K562 (cell line): ENCODE measurements around the gene SEC23B. TPM values are rescaled to one million over a fixed set of nuclear protein-coding genes. Genes with fewer than 3 reads are reported as not detected.

Source experiments
- CTBP1 ChIP-seq: fragments of 450-650 bp; IDR thresholded peaks from 2 replicates; pipeline ENCODE4 v1.6.1; 2016; ENCODE audit warnings: borderline replicate concordance
- GTF2F1 ChIP-seq: IDR thresholded peaks from 2 replicates; pipeline ENCODE4 v1.6.1; 2011; ENCODE audit warnings: low read depth, low read length, improper control_type of control experiment
- HDAC1 ChIP-seq, 2 experiments: fragments of 450-650 bp; IDR thresholded peaks; 2 replicates each; pipeline ENCODE4 v1.6.1; 2016 to 2017; ENCODE audit warnings: inconsistent platforms in 1 of 2, mild to moderate bottlenecking in 1 of 2, moderate library complexity in 1 of 2
- KHSRP ChIP-seq: fragments of 450-650 bp; IDR thresholded peaks from 2 replicates; pipeline ENCODE4 v1.6.1; 2017
- MCM5 ChIP-seq: fragments of 450-650 bp; IDR thresholded peaks from 2 replicates; pipeline ENCODE4 v1.6.1; 2016; ENCODE audit warnings: low read depth
- NBN ChIP-seq: fragments of 450-650 bp; IDR thresholded peaks from 2 replicates; pipeline ENCODE4 v1.6.1; 2016; ENCODE audit warnings: low read depth, mild to moderate bottlenecking
- NFYB ChIP-seq: IDR thresholded peaks from 2 replicates; pipeline ENCODE4 v1.6.1; 2011; ENCODE audit warnings: mild to moderate bottlenecking, moderate library complexity; ENCODE audit not compliant: insufficient read length; ENCODE audit errors: extremely low read depth
- PATZ1 ChIP-seq: fragments of 250-450 bp; sonication (Bioruptor Pico); IDR thresholded peaks from 2 replicates; pipeline ENCODE4 v1.5.0; 2020; ENCODE audit warnings: mild to moderate bottlenecking, borderline replicate concordance
- POLR2A ChIP-seq: fragments of 450-650 bp; conservative IDR thresholded peaks from 2 replicates; pipeline ENCODE4 v1.6.1; 2016
- RFX1 ChIP-seq: fragments of 450-650 bp; IDR thresholded peaks from 2 replicates; pipeline ENCODE4 v1.6.1; 2016; ENCODE audit warnings: mild to moderate bottlenecking, moderate library complexity
- SMAD3 ChIP-seq: fragments of 450-650 bp; formaldehyde crosslinking; conservative IDR thresholded peaks from 2 replicates; pipeline ENCODE4 v1.4.0; 2020; ENCODE audit warnings: mild to moderate bottlenecking
- SMAD4 ChIP-seq: fragments of 250-450 bp; sonication (Bioruptor Pico); conservative IDR thresholded peaks from 2 replicates; pipeline ENCODE4 v1.8.0; 2021; ENCODE audit warnings: inconsistent platforms, mild to moderate bottlenecking, moderate library complexity
- ZBTB1 ChIP-seq: sonication (generic); formaldehyde crosslinking; IDR thresholded peaks from 2 replicates; pipeline ENCODE4 v1.8.1; 2023; ENCODE audit warnings: missing genetic modification reagents, low read depth, mild to moderate bottlenecking, borderline replicate concordance
- ZNF184 ChIP-seq: sonication (generic); formaldehyde crosslinking; IDR thresholded peaks from 2 replicates; pipeline ENCODE4 v1.5.0; 2020; ENCODE audit warnings: missing genetic modification reagents
- polyA plus RNA-seq, 8 experiments: library from polyadenylated mRNA; depleted of rRNA in 4 of 8; stranded (reverse) in 5 of 8; unstranded in 3 of 8; fragments of >200 nt; fragmentation: Nextera tagmentation in 2 of 8; fragmentation: Illumina TruSeq in 1 of 8; extraction: Ambion mirVana in 2 of 8; extraction: Trizol in 1 of 8; gene quantifications; 2 replicates each; pipeline versions ENCODE4 v1.2.1 to v1.2.3, GENCODE V29; 2011 to 2014; ENCODE audit warnings: inconsistent platforms in 1 of 8, missing spikeins in 1 of 8
- total RNA-seq, 7 experiments: library from RNA; depleted of rRNA in 6 of 7; stranded (reverse); fragments of >200 nt in 6 of 7; fragmentation: Illumina TruSeq in 2 of 7; extraction: Trizol in 2 of 7; gene quantifications; 2 replicates each; pipeline versions ENCODE4 v1.2.1 to v1.2.3, GENCODE V29; 2011 to 2021; ENCODE audit warnings: low replicate concordance in 1 of 7
- TF ChIP-seq, protein P1 (sequence below), 2 experiments: fragments of 450-650 bp; IDR thresholded peaks; 2 replicates each; pipeline ENCODE4 v1.6.1; 2016; ENCODE audit warnings: mild to moderate bottlenecking in 2 of 2, borderline replicate concordance in 1 of 2, low read depth in 1 of 2, moderate library complexity in 1 of 2
- TF ChIP-seq, protein P2 (sequence below): IDR thresholded peaks from 2 replicates; pipeline ENCODE4 v1.6.1; 2016; ENCODE audit warnings: missing genetic modification characterization, missing compliant biosample characterization

SEC23B gene
- total and polyA plus RNA-seq, 9 of the 15 experiments (the other 6 are each of a cell fraction or from before 2014, with no cell fraction given): 31.7 to 70.2 (median 38.5) TPM

- TF ChIP-seq, protein P1, sequence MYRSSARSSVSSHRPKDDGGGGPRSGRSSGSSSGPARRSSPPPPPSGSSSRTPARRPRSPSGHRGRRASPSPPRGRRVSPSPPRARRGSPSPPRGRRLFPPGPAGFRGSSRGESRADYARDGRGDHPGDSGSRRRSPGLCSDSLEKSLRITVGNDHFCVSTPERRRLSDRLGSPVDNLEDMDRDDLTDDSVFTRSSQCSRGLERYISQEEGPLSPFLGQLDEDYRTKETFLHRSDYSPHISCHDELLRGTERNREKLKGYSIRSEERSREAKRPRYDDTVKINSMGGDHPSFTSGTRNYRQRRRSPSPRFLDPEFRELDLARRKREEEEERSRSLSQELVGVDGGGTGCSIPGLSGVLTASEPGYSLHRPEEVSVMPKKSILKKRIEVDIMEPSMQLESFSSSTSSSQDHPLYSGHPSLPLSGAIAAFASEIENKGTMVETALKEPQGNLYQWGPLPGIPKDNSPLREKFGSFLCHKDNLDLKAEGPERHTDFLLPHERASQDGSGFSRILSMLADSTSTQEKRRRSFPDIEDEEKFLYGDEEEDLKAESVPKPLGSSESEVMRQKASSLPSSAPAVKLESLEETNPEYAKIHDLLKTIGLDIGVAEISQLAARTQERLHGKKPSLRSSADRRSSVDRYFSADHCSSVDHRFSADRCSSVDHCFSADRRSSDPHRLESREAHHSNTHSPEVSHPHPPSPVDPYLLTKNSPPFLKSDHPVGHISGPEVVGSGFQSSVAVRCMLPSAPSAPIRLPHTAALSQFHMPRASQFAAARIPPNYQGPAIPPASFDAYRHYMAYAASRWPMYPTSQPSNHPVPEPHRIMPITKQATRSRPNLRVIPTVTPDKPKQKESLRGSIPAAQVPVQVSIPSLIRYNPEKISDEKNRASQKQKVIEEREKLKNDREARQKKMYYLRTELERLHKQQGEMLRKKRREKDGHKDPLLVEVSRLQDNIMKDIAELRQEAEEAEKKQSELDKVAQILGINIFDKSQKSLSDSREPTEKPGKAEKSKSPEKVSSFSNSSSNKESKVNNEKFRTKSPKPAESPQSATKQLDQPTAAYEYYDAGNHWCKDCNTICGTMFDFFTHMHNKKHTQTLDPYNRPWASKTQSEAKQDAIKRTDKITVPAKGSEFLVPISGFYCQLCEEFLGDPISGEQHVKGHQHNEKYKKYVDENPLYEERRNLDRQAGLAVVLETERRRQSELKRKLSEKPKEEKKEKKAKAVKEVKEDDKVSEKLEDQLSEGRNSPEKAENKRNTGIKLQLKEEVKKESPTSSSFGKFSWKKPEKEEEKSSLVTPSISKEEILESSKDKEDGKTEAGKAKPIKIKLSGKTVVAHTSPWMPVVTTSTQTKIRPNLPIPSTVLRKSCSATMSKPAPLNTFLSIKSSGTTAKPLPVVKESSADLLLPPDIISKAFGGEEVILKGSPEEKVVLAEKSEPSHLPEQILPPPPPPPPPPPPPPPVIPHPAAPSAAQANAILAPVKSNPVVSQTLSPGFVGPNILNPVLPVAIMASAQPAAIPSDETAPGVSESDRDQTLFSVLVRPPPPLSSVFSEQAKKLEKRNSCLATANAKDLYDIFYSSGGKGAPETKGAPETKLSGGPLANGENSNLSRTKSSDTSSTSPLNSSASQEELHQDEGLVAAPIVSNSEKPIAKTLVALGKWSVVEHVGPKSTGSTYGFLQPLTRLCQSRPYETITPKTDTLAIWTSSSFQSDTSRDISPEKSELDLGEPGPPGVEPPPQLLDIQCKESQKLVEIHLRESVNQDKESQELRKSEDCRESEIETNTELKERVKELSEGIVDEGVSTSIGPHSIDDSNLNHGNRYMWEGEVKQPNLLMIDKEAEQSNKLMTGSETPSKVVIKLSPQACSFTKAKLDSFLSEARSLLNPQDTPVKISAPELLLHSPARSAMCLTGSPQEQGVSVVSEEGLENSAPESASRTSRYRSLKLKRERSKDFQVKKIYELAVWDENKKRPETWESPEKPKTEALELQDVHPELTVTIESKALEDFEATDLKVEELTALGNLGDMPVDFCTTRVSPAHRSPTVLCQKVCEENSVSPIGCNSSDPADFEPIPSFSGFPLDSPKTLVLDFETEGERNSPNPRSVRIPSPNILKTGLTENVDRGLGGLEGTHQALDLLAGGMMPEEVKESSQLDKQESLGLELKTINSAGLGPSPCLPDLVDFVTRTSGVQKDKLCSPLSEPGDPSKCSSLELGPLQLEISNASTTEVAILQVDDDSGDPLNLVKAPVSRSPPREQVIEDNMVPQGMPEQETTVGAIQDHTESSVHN (IDR thresholded peaks at IDR 0.05; ENCODE audit: borderline replicate concordance in 1 of 2, low read depth in 1 of 2): no peak
- no peak for TF ChIP-seq PATZ1 (CRISPR knock-in tag)
- TF ChIP-seq RFX1: peak; percentile 77
- TF ChIP-seq ZNF184 (CRISPR knock-in tag): no peak
- TF ChIP-seq, protein P2, sequence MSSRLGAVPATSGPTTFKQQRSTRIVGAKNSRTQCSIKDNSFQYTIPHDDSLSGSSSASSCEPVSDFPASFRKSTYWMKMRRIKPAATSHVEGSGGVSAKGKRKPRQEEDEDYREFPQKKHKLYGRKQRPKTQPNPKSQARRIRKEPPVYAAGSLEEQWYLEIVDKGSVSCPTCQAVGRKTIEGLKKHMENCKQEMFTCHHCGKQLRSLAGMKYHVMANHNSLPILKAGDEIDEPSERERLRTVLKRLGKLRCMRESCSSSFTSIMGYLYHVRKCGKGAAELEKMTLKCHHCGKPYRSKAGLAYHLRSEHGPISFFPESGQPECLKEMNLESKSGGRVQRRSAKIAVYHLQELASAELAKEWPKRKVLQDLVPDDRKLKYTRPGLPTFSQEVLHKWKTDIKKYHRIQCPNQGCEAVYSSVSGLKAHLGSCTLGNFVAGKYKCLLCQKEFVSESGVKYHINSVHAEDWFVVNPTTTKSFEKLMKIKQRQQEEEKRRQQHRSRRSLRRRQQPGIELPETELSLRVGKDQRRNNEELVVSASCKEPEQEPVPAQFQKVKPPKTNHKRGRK (tag): no peak
- peak; percentile 7 for TF ChIP-seq NFYB
- TF ChIP-seq KHSRP: no peak
- TF ChIP-seq GTF2F1: 0 out of 2 replicates have a peak, but pooled peaks have one; percentile 12
- TF ChIP-seq MCM5: no peak
- TF ChIP-seq NBN: peak; percentile 57; the same call in 1 of the 2 replicates
- TF ChIP-seq POLR2A: peak; percentile 91
- no peak for TF ChIP-seq SMAD4
- TF ChIP-seq SMAD3 (CRISPR knock-in tag): no peak
- TF ChIP-seq ZBTB1 (CRISPR knock-in tag): peak; percentile 67
- peak in 1 of 2 experiments; percentile 58; a peak in 2 of 4 replicates for TF ChIP-seq HDAC1 (IDR thresholded peaks at IDR 0.05)
- TF ChIP-seq CTBP1: peak; percentile 60; the same call in 1 of the 2 replicates
These were observed at the start of gene SEC23B (continued) for GRCh38 chr20:18507218-18508191.
